NCI-H2196 treated with DMSO at 0.1 percent for 48 hours (cell line): ENCODE results near the gene RAP1B.

ENCODE experiments used
- DNase-seq: peaks from one replicate; lab custom pipeline; 2025; ENCODE audit not compliant: unreplicated experiment; lab: John Stamatoyannopoulos, UW

The RAP1B gene

DNA sequence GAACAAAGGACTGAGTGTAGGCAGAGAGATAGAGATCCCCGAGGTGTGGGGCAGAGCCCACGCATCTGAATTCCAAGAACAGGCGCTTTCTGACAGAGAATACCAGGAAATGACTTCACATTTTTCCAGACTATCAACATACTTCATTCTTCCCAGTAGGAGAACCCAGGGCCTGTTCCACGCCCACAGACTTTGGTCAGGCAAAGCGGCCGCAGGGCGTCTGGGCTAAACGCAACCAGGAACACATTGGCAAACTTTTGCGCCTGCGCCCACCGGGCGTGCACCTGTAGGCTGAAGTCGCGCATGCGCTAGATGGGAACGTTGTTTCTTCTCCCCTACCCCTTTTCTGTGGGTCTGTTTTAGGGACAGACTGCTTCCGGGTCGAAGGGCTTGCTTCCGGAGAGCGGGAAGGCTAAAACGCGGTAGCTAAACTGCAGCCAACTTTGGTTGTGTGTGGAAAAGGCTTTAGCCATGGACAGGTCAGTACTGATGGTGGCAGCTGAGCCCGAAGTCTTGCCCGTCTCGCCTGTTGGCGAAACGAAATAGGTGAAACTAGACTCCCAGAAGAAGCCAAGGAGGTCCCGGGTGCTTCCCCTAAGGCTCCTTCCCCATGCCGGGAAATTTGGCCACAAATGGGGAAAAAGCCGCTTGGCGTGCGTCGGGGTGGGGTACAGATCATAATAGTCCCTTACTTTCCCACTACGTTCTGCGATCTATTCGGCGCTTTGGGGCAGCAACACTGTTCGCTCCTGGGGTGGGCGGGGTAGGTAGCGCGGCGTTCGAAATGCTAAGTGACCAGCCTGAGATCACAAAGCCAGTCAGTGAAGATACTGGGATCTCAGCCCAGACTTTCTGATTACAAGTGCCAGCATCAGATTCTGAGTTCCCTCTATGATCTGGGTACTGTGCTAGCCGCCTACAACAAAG is 76.2 kb downstream of the RAP1B start, which contains the start of gene NUP107:
NUP107 (plus strand) TSS at position 384 of the 927 bp plus-strand sequence; CDS start at position 472, 88 bp downstream.
- DNase-seq: peak; percentile 97

GRCh38 chr12:68695454-68695853 is 84.8 kb downstream of the RAP1B start:
- DNase-seq: no peak

GRCh38 chr12:68699486-68699885 is 88.8 kb downstream of the RAP1B start:
- DNase-seq: no peak
